Thymus (tissue), 14 donors: ENCODE data around the gene LGALS3. TPM values are rescaled to one million over a fixed set of nuclear protein-coding genes. Genes with fewer than 3 reads are reported as not detected.
"Not testable (repeated sequence)": the region's sequence is repeated elsewhere in the genome, so short reads cannot be mapped to it uniquely, and the experiment has no call there.

Experiments used
- DNase-seq, 9 donors: peaks; one replicate each; pipeline ENCODE4 v3.0.0-alpha.2; 2013; ENCODE audit warnings: low spot score in 9 of 9, low read depth in 6 of 9, missing footprints in 1 of 9
- H3K27ac ChIP-seq, 2 donors: one replicate each; pipeline ENCODE4 v1.5.1; 2013; ENCODE audit warnings: control low read depth in 1 of 2, low read depth in 1 of 2, low read length in 1 of 2, mild to moderate bottlenecking in 1 of 2, moderate library complexity in 1 of 2
- H3K27me3 ChIP-seq, 2 donors: one replicate each; pipeline ENCODE4 v1.5.1; 2013; ENCODE audit warnings: low read length in 1 of 2; ENCODE audit not compliant: control insufficient read depth in 2 of 2, insufficient read depth in 1 of 2
- H3K36me3 ChIP-seq, 2 donors: one replicate each; pipeline ENCODE4 v1.5.1; 2013; ENCODE audit warnings: low read length in 1 of 2, mild to moderate bottlenecking in 1 of 2, moderate library complexity in 1 of 2; ENCODE audit not compliant: control insufficient read depth in 2 of 2, insufficient read depth in 2 of 2
- H3K4me1 ChIP-seq, 2 donors: one replicate each; pipeline ENCODE4 v1.5.1; 2013; ENCODE audit warnings: low read length in 2 of 2; ENCODE audit not compliant: control insufficient read depth in 2 of 2, insufficient read depth in 2 of 2
- H3K4me3 ChIP-seq, 2 donors: one replicate each; pipeline ENCODE4 v1.5.1; 2013; ENCODE audit warnings: low read length in 2 of 2, control low read depth in 1 of 2, mild to moderate bottlenecking in 1 of 2
- H3K9me3 ChIP-seq, 2 donors: one replicate each; pipeline ENCODE4 v1.5.1; 2013; ENCODE audit warnings: low read length in 1 of 2, mild to moderate bottlenecking in 1 of 2; ENCODE audit not compliant: control insufficient read depth in 2 of 2, insufficient read depth in 1 of 2
- WGBS: extraction: QIAGEN DNeasy Blood & Tissue Kit; methylation state at CpG from one replicate; pipeline ENCODE4 v1.1.7; 2013; 5-methylcytosine and 5-hydroxymethylcytosine counted together
- long read RNA-seq, 10 donors: transcript quantifications; one replicate each; lab custom pipeline, GENCODE V29; 2026
- polyA plus RNA-seq: library from polyadenylated mRNA; stranded (reverse); fragments of 200-250 nt; gene quantifications from one replicate; pipeline ENCODE4 v1.2.3, GENCODE V29; 2013
- total RNA-seq: library from RNA; stranded (reverse); fragments of 120-200 nt; gene quantifications from one replicate; pipeline ENCODE4 v1.2.4, GENCODE V29; 2013
- donor health status: healthy.

Gene LGALS3
- 34.4 TPM for total RNA-seq
- polyA plus RNA-seq = 301 TPM
- long read RNA-seq, donor 1, partial matches to known transcripts = 0 of 2 reads
- long read RNA-seq, donor 1, other reads (novel, unspliced or antisense) = 0 of 2 reads
- long read RNA-seq, donor 2 = 0 reads
- long read RNA-seq, donor 3, transcript LGALS3-201 (6 exons, 1,146 nt) = major isoform, 38 of 93 reads
- long read RNA-seq, donor 3, transcript LGALS3-207 (4 exons, 1,734 nt) = minor isoform, 11 of 93 reads
- long read RNA-seq, donor 3, partial matches to known transcripts = 38 of 93 reads
- long read RNA-seq, donor 3, other reads (novel, unspliced or antisense) = 5 of 93 reads
- long read RNA-seq, donor 4, transcript LGALS3-201 (6 exons, 1,146 nt) = major isoform, 17 of 148 reads
- long read RNA-seq, donor 4, partial matches to known transcripts = 119 of 148 reads
- long read RNA-seq, donor 4, other reads (novel, unspliced or antisense) = 10 of 148 reads
- long read RNA-seq, donor 5, transcript LGALS3-207 (4 exons, 1,734 nt) = minor isoform, 11 of 163 reads
- long read RNA-seq, donor 5, transcript LGALS3-201 (6 exons, 1,146 nt) = major isoform, 64 of 163 reads
- long read RNA-seq, donor 5, partial matches to known transcripts = 82 of 163 reads
- long read RNA-seq, donor 5, other reads (novel, unspliced or antisense) = 5 of 163 reads
- long read RNA-seq, donor 6, transcript LGALS3-201 (6 exons, 1,146 nt) = major isoform, 26 of 95 reads
- long read RNA-seq, donor 6, transcript LGALS3-207 (4 exons, 1,734 nt) = minor isoform, 6 of 95 reads
- long read RNA-seq, donor 6, partial matches to known transcripts = 23 of 95 reads
- long read RNA-seq, donor 6, other reads (novel, unspliced or antisense) = 40 of 95 reads
- long read RNA-seq, donor 7, transcript LGALS3-207 (4 exons, 1,734 nt) = minor isoform, 5 of 216 reads
- long read RNA-seq, donor 7, transcript LGALS3-201 (6 exons, 1,146 nt) = major isoform, 20 of 216 reads
- long read RNA-seq, donor 7, partial matches to known transcripts = 159 of 216 reads
- long read RNA-seq, donor 7, other reads (novel, unspliced or antisense) = 32 of 216 reads
- long read RNA-seq, donor 8, transcript LGALS3-201 (6 exons, 1,146 nt) = major isoform, 17 of 31 reads
- long read RNA-seq, donor 8, partial matches to known transcripts = 10 of 31 reads
- long read RNA-seq, donor 8, other reads (novel, unspliced or antisense) = 0 of 31 reads
- long read RNA-seq, donor 9, transcript LGALS3-201 (6 exons, 1,146 nt) = major isoform, 15 of 30 reads
- long read RNA-seq, donor 9, partial matches to known transcripts = 14 of 30 reads
- long read RNA-seq, donor 9, other reads (novel, unspliced or antisense) = 0 of 30 reads
- long read RNA-seq, donor 10, transcript LGALS3-201 (6 exons, 1,146 nt) = major isoform, 19 of 38 reads
- long read RNA-seq, donor 10, partial matches to known transcripts = 17 of 38 reads
- long read RNA-seq, donor 10, other reads (novel, unspliced or antisense) = 0 of 38 reads

DNA sequence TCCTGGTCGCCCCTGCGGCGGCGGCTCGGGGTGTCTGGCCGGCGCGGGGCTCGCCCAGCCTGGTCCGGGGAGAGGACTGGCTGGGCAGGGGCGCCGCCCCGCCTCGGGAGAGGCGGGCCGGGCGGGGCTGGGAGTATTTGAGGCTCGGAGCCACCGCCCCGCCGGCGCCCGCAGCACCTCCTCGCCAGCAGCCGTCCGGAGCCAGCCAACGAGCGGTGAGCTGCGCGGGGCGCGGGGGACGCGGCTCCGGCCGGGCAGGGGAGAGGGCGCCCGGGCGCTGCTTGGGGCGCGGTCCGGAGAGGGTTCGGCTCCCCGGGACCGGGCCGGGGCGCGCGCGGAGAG, at the start of gene LGALS3:
TSS of gene LGALS3 (plus strand) at position 167 of the 342 bp plus-strand sequence. CDS start 8,122 bp downstream, outside the sequence.
- H3K4me1 ChIP-seq = peaks cover 4 to 11% of the 10 kb centered on the region in 2 donors

DNA sequence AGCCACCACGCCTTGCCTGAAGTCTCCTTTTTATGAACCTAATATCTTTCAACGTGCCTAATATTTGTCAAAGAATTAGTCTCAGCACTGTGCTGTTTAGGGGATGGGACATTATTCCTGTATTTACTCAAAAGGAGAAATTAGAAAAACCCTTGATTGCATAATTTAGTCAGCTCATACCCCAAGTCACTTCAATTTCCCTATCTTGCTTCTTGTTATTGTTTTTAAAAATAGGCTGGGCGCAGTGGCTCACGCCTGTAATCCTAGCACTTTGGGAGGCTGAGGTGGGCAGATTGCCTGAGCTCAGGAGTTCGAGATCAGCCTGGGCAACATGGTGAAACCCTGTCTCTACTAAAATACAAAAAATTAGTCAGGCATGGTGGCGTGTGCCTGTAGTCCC, 49.1 kb upstream of the LGALS3 start:
- not testable (repeated sequence) for H3K4me1 ChIP-seq, DNase-seq, H3K4me3 ChIP-seq, H3K27me3 ChIP-seq, H3K27ac ChIP-seq, H3K9me3 ChIP-seq, H3K36me3 ChIP-seq
- WGBS = 96% methylated on average over 6 of the region's 6 CpGs

More for the DNA sequence above, at the start of gene LGALS3:
- peak within 1 kb of the TSS in 1 of 2 donors; percentile 86 for H3K27ac ChIP-seq
- peaks cover 0 to 4% of the 10 kb centered on the region in 2 donors for H3K36me3 ChIP-seq
- peak in 1 of 9 donors; percentile 19 for DNase-seq
- no peaks in the 10 kb centered on the region for H3K9me3 ChIP-seq
- under 1% methylated on average over 50 of the region's 50 CpGs for WGBS
- peak within 1 kb of the TSS; percentile 40 to 56 for H3K4me3 ChIP-seq
- peaks cover 29 to 50% of the 10 kb centered on the region in 2 donors for H3K27me3 ChIP-seq

DNA sequence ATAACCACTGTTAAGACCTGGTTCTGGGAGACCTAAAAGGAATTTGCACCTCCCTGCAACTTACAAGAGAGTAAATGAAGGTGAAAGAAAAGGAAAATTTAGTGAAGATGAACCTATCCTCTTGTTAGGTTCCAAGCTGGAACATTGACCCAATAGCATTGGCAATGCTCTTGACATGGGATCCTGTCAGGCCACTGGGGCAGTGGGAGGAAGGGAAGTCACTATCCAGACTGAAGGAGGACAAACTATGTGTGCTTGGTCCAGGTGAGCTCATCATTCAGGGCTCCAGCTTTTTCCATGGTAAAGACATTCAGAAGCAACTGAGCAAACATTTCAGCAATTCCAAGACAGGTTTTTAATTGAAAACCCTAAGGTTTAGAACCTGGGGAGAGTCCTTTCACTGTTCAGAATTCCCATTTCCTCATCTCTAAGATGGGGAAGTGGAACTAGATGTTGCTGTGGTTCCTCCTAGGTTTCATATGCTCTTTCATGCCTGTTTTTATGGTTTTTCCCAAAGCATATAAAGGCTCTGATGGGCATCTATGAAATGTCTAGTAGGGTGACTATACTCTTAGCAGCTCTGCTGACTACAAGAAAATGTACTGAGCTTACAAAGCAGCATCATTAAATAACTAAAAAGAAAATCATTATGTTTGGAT, 44.5 kb upstream of the LGALS3 start:
- Histone ChIP-seq H3K9me3 (no peaks in the 10 kb centered on the region), H3K27ac (no peak overlapping the region), H3K4me3 (no peak overlapping the region)

DNA sequence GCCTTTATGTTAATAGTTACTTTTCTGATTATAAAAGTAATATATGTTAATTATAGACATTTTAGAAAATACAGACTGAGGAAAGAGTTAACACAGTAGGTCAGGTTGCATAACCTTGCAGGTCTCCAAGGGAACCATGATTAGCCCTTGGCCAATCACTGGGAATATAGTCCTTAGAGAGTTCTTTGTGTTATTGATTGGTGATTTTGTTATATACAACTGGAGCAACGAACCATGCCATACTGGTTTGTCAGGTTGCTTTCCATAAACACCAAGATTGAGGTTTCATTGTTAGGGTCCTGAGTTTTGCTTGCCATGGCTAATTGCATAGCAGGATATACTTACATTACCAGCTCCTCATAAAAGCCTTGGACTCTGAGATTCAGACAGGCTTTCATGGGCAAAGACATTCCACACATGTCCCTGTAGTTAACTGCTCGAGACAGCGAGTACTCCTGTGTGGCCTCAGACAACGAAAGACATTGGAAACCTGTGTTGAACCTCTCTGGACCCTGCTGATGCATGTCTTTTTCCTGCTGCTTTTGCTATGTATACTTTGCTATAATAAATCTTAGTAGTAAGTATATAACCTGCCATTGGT, 43.9 kb upstream of the LGALS3 start:
- Histone ChIP-seq H3K4me3 (no peak overlapping the region), H3K4me1 (no peaks in the 10 kb centered on the region), H3K27ac (no peak overlapping the region), H3K9me3 (no peaks in the 10 kb centered on the region), H3K36me3 (no peaks in the 10 kb centered on the region), H3K27me3 (no peaks in the 10 kb centered on the region)
- 97% methylated on average over 4 of the region's 4 CpGs for WGBS
- no peak for DNase-seq

More for the DNA sequence above, 44.5 kb upstream of the LGALS3 start:
- no peaks in the 10 kb centered on the region for H3K36me3 ChIP-seq
- no peak for DNase-seq
- H3K27me3 ChIP-seq = no peaks in the 10 kb centered on the region
- no peaks in the 10 kb centered on the region for H3K4me1 ChIP-seq

DNA sequence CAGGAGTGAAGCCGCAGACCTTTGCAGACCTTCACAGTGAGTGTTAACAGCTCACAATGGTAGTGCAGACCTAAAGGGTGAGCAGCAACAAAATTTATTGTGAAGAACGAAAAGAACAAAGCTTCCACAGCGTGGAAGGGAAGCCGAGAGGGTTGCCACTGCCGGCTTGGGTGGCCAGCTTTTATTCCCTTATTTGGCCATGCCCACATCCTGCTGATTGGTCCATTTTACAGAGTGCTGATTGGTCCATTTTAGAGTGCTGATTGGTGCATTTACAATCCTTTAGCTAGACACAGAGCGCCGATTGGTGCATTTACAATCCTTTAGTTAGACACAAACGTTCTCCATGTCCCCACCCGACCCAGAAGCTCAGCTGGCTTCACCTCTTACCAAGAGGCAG, 42.1 kb upstream of the LGALS3 start:
- H3K4me3 ChIP-seq = no peak overlapping the region

DNA sequence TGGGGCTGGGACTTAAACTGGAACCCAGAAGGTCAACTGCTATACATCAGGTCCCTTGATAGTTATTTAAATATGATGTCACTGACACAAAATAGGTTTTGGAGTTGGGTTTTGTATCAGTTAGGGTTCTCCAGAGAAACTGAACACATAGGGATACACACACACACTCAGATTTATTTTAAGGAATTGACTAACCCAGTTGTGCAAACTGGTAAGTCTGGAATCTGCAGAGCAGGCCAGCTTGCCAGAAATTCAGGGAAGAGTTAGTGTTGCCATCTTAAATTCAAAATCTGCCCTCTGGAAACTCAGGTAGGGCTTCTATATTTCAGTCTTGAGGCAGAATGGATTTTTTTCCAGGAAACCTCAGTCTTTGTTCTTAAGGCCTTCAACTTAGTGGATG, 40.7 kb upstream of the LGALS3 start:
- H3K4me1 ChIP-seq = no peaks in the 10 kb centered on the region
- no peak overlapping the region for H3K4me3 ChIP-seq
- H3K9me3 ChIP-seq = no peaks in the 10 kb centered on the region
- no peak for DNase-seq
- H3K36me3 ChIP-seq = no peaks in the 10 kb centered on the region
- H3K27ac ChIP-seq = no peak overlapping the region
- no peaks in the 10 kb centered on the region for H3K27me3 ChIP-seq

More for the DNA sequence above, 42.1 kb upstream of the LGALS3 start:
- H3K27me3 ChIP-seq = no peaks in the 10 kb centered on the region
- no peak overlapping the region for H3K27ac ChIP-seq
- H3K4me1 ChIP-seq = no peaks in the 10 kb centered on the region
- no peak for DNase-seq
- H3K36me3 ChIP-seq = no peaks in the 10 kb centered on the region
- H3K9me3 ChIP-seq = no peaks in the 10 kb centered on the region
- 92% methylated on average over 9 of the region's 9 CpGs for WGBS

DNA sequence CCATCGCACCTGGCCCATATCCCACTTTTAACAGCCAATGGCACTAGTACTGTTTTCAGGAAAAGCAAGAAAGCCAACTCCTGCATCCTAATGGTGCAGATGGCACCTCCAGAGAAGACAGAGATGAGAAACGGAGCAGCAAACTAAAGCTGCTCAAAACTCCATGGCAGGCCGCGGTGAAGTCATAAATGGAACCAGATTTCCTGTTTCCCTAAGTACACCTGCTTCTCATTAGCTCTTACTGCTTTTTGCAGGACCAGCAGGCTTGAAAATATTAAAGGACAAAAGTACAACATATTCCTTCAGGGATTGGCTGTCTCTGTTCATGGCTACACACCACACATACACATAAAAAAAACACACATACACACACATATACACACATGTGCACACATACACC, 36.7 kb upstream of the LGALS3 start:
- Histone ChIP-seq H3K36me3 (no peaks in the 10 kb centered on the region), H3K27ac (no peak overlapping the region), H3K4me3 (no peak overlapping the region), H3K4me1 (no peaks in the 10 kb centered on the region), H3K9me3 (no peaks in the 10 kb centered on the region), H3K27me3 (no peaks in the 10 kb centered on the region)
- 95% methylated on average over 4 of the region's 4 CpGs for WGBS
- no peak for DNase-seq
